GM10266 (cell line): ENCODE data around the gene EFEMP1.

ENCODE experiments used
- DNase-seq: peaks from one replicate; pipeline ENCODE4 v3.0.0; 2012; ENCODE audit errors: extremely low spot score
- TF ChIP-seq, protein P1 (sequence below): IDR thresholded peaks from 2 replicates; pipeline ENCODE4 v1.5.1; 2012; ENCODE audit warnings: mild to moderate bottlenecking, low read depth; ENCODE audit not compliant: control insufficient read depth, insufficient read depth; ENCODE audit errors: missing control alignments

The EFEMP1 gene

DNA sequence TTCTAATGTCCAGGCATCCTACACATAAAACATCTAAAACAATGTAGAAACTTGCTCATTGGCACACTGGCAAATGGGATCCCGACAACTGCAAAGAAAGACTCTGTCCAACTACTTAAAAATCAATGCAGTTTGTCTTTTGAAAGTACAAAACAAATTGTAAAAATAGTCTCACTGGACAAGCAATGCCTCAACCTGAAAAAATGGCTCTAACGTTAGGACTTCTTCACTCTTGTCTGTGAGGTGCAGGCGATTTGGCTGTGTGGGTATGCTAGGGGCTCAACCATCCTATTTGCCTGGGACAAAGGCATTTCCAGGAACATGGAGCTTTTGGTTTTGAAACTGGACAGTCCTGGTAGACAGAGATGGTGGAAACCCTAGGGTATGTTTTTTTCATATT lies 10.7 kb downstream of the EFEMP1 start:
- TF ChIP-seq, protein P1, sequence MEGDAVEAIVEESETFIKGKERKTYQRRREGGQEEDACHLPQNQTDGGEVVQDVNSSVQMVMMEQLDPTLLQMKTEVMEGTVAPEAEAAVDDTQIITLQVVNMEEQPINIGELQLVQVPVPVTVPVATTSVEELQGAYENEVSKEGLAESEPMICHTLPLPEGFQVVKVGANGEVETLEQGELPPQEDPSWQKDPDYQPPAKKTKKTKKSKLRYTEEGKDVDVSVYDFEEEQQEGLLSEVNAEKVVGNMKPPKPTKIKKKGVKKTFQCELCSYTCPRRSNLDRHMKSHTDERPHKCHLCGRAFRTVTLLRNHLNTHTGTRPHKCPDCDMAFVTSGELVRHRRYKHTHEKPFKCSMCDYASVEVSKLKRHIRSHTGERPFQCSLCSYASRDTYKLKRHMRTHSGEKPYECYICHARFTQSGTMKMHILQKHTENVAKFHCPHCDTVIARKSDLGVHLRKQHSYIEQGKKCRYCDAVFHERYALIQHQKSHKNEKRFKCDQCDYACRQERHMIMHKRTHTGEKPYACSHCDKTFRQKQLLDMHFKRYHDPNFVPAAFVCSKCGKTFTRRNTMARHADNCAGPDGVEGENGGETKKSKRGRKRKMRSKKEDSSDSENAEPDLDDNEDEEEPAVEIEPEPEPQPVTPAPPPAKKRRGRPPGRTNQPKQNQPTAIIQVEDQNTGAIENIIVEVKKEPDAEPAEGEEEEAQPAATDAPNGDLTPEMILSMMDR, result no peak
- no peak for DNase-seq

DNA sequence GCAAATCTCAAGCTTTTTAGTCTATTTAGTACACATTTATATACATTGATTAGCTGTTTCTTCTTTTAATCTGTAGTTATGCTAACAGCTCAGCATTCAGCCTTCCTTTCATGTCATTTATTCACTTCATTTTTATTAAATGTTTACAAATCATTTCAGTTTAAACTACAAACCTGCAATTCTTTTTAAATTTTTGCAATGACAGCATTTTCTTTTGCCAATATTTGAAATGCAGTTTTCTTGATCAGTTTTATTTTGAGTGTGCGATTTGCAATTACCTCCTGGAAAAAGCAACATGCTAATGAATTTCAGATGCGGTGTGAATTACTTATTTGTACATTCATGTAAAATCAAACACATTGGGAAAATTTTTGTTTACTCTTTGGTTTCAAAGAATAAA lies 13.5 kb downstream of the EFEMP1 start:
- TF ChIP-seq, protein P1, result no peak
- no peak for DNase-seq

DNA sequence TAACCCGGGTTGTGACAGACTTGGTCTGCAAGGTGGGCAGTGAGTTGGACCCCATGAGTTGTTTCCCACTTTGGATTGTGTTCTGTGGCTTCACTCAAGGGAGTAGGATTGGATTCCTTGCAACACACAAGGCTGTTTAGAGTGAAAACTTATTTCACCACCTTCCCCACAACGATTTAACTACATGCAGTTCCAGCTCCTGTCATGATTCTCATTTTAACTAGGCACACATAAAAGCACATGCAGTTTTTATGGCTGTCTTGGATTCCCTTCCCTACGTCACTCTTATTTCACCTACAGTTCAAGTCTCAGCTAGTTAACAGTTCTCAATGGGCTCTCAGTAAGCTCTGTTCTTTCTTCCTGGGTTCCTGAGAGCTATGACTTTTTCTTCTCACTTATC lies 15.9 kb downstream of the EFEMP1 start:
- DNase-seq, result no peak
- TF ChIP-seq, protein P1, result no peak

DNA sequence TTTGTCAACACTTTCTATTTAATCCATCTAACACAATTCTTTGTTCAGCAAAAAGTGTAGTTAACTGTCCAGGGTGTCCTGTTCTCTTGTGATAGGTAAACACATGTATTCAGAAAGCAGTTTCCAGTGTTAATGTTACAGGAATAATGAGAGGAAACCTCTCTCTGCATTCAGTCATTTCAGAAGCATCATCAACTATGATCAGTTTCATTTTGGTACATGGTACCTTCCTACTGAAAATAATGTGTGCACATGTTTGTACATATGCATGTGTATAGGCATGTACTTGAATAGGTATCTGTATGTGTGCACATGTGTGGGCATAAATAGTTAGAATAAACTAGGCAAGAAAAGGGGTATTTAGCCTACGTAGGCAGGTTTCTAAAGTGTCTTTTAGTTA lies 16.6 kb downstream of the EFEMP1 start:
- TF ChIP-seq, protein P1, result no peak
- DNase-seq, result no peak

DNA sequence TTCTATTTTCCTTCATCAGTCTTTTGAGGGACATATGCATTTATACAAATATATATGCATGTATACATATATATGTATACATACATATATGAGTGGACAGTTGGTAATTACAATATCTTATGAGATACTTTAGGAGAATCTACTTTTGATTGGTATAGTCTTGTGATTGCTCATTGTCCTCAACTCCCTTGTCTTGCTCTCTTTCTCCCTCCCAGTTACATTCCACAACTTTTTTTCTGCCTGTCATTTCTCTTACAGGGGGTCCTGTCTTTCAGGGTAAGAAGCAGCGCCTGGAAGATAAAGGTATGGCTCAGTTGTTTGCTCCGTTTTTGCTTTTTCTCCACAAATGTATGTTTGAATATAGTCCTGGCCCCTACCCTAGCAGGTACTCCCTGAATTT lies 19.9 kb downstream of the EFEMP1 start:
- TF ChIP-seq, protein P1, result no peak
- DNase-seq, result no peak

DNA sequence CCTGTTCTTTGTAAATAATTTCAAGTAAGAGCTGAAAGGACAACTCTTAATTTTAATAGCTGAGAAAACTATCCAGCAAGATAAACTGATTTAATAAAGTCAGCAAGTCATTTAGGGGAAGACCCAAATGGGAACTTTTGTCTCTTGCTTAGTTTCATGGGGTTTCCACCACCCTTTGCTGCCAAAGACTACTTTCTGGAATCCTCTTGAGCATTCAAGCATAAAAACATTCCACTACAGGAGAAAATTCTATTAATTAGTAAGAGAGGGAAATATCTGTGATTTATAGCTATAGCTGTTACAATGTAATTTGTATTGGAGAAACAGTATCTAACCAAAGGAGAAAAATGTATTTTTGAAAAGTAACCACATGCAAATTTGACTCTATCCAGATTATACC lies 20.6 kb downstream of the EFEMP1 start:
- DNase-seq, result no peak
- TF ChIP-seq, protein P1, result no peak

DNA sequence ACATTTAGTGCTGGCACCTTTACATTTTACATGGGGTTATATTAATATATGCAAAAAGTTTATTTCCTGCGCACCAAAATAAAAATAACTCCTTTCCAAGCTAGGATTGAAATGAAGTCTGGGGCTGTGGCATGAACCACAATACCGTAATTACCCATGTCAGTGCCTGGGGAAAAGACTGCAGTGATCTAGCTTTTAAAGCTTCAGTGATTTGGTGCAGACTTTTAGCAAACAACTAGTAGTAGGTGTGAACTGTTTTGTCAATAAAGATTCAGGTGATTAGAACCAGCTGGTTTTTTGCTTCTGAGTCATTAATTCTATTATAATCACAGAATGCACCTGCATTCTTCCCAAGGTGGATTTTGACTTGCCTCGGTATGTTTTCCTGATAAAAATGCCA lies 21.2 kb downstream of the EFEMP1 start:
- no peak for DNase-seq
- TF ChIP-seq, protein P1, result no peak
